Activated naive CD4-positive, alpha-beta T cell treated with anti-CD3 and anti-CD28 coated beads, Interleukin-2, amount 50 U/mL, for 24 hours (primary cell): ENCODE measurements around the gene CTXND1.

ENCODE experiments used
- H3K27ac Mint-ChIP-seq: one replicate; pipeline ENCODE4 v1.8.0; 2021; ENCODE audit warnings: mild to moderate bottlenecking, mixed read lengths
- H3K27me3 Mint-ChIP-seq: one replicate; pipeline ENCODE4 v1.8.0; 2021; ENCODE audit warnings: mixed read lengths
- H3K36me3 Mint-ChIP-seq: one replicate; pipeline ENCODE4 v1.8.0; 2021; ENCODE audit warnings: mixed read lengths
- H3K4me1 Mint-ChIP-seq: one replicate; pipeline ENCODE4 v1.8.0; 2021; ENCODE audit warnings: mixed read lengths
- H3K4me3 Mint-ChIP-seq: one replicate; pipeline ENCODE4 v1.8.0; 2021; ENCODE audit warnings: mild to moderate bottlenecking, mixed read lengths
- H3K9me3 Mint-ChIP-seq: one replicate; pipeline ENCODE4 v1.8.0; 2021; ENCODE audit warnings: mixed read lengths

Gene CTXND1

GRCh38 chr15:80267658-80268057 lies 15.6 kb upstream of the CTXND1 start:
- H3K27ac Mint-ChIP-seq, result no peak overlapping the region
- H3K36me3 Mint-ChIP-seq, result no peaks in the 10 kb centered on the region
- no peaks in the 10 kb centered on the region for H3K4me1 Mint-ChIP-seq
- no peaks in the 10 kb centered on the region for H3K9me3 Mint-ChIP-seq
- H3K4me3 Mint-ChIP-seq, result no peak overlapping the region
- H3K27me3 Mint-ChIP-seq, result peaks cover 5% of the 10 kb centered on the region

GRCh38 chr15:80266745-80267144 lies 14.7 kb upstream of the CTXND1 start:
- Mint-ChIP-seq H3K36me3 (no peaks in the 10 kb centered on the region), H3K9me3 (no peaks in the 10 kb centered on the region), H3K27me3 (peaks cover 5% of the 10 kb centered on the region), H3K4me3 (no peak overlapping the region), H3K27ac (no peak overlapping the region), H3K4me1 (no peaks in the 10 kb centered on the region)

GRCh38 chr15:80266113-80266512 lies 14.1 kb upstream of the CTXND1 start:
- Mint-ChIP-seq H3K27me3 (peaks cover 7% of the 10 kb centered on the region), H3K27ac (no peak overlapping the region), H3K9me3 (no peaks in the 10 kb centered on the region), H3K36me3 (no peaks in the 10 kb centered on the region), H3K4me3 (no peak overlapping the region), H3K4me1 (no peaks in the 10 kb centered on the region)

- H3K27ac Mint-ChIP-seq, result no peak overlapping the region
- H3K4me1 Mint-ChIP-seq, result no peaks in the 10 kb centered on the region
- peaks cover 7% of the 10 kb centered on the region for H3K27me3 Mint-ChIP-seq
- no peaks in the 10 kb centered on the region for H3K36me3 Mint-ChIP-seq
- H3K4me3 Mint-ChIP-seq, result no peak overlapping the region
- no peaks in the 10 kb centered on the region for H3K9me3 Mint-ChIP-seq
These were observed 13.0 kb upstream of the CTXND1 start for GRCh38 chr15:80265021-80265420.

- H3K27ac Mint-ChIP-seq, result no peak overlapping the region
- H3K27me3 Mint-ChIP-seq, result peaks cover 14% of the 10 kb centered on the region
- H3K9me3 Mint-ChIP-seq, result no peaks in the 10 kb centered on the region
- no peak overlapping the region for H3K4me3 Mint-ChIP-seq
- no peaks in the 10 kb centered on the region for H3K36me3 Mint-ChIP-seq
- H3K4me1 Mint-ChIP-seq, result no peaks in the 10 kb centered on the region
These were observed 12.0 kb upstream of the CTXND1 start for GRCh38 chr15:80264031-80264430.

GRCh38 chr15:80260551-80260950 lies 8.5 kb upstream of the CTXND1 start:
- Mint-ChIP-seq H3K36me3 (no peaks in the 10 kb centered on the region), H3K4me1 (no peaks in the 10 kb centered on the region), H3K9me3 (no peaks in the 10 kb centered on the region), H3K27ac (no peak overlapping the region), H3K4me3 (no peak overlapping the region), H3K27me3 (peaks cover 25% of the 10 kb centered on the region)

- Mint-ChIP-seq H3K27me3 (peaks cover 26% of the 10 kb centered on the region), H3K27ac (no peak overlapping the region), H3K4me1 (no peaks in the 10 kb centered on the region), H3K4me3 (no peak overlapping the region), H3K9me3 (no peaks in the 10 kb centered on the region), H3K36me3 (no peaks in the 10 kb centered on the region)
These were observed 8.0 kb upstream of the CTXND1 start for GRCh38 chr15:80259942-80260510.

- H3K27me3 Mint-ChIP-seq, result peaks cover 47% of the 10 kb centered on the region
- no peaks in the 10 kb centered on the region for H3K36me3 Mint-ChIP-seq
- no peaks in the 10 kb centered on the region for H3K9me3 Mint-ChIP-seq
- peaks cover 9% of the 10 kb centered on the region for H3K4me1 Mint-ChIP-seq
- no peak overlapping the region for H3K27ac Mint-ChIP-seq
- H3K4me3 Mint-ChIP-seq, result peak overlapping the region; percentile 61
These were observed 439 bp downstream of the CTXND1 start for GRCh38 chr15:80251428-80252120.

- no peak overlapping the region for H3K27ac Mint-ChIP-seq
- H3K36me3 Mint-ChIP-seq, result no peaks in the 10 kb centered on the region
- H3K4me1 Mint-ChIP-seq, result peaks cover 9% of the 10 kb centered on the region
- peaks cover 47% of the 10 kb centered on the region for H3K27me3 Mint-ChIP-seq
- H3K4me3 Mint-ChIP-seq, result peak overlapping the region; percentile 61
- no peaks in the 10 kb centered on the region for H3K9me3 Mint-ChIP-seq
These were observed 1.2 kb downstream of the CTXND1 start for GRCh38 chr15:80250614-80251427.

GRCh38 chr15:80249973-80250372 lies 2.0 kb downstream of the CTXND1 start:
- no peaks in the 10 kb centered on the region for H3K36me3 Mint-ChIP-seq
- no peak overlapping the region for H3K27ac Mint-ChIP-seq
- H3K4me3 Mint-ChIP-seq, result no peak overlapping the region
- H3K27me3 Mint-ChIP-seq, result peaks cover 46% of the 10 kb centered on the region
- H3K9me3 Mint-ChIP-seq, result no peaks in the 10 kb centered on the region
- H3K4me1 Mint-ChIP-seq, result peaks cover 9% of the 10 kb centered on the region

GRCh38 chr15:80247320-80247719 lies 4.7 kb downstream of the CTXND1 start:
- no peak overlapping the region for H3K27ac Mint-ChIP-seq
- no peak overlapping the region for H3K4me3 Mint-ChIP-seq
- H3K4me1 Mint-ChIP-seq, result peaks cover 8% of the 10 kb centered on the region
- peaks cover 37% of the 10 kb centered on the region for H3K27me3 Mint-ChIP-seq
- H3K9me3 Mint-ChIP-seq, result no peaks in the 10 kb centered on the region
- no peaks in the 10 kb centered on the region for H3K36me3 Mint-ChIP-seq

- H3K9me3 Mint-ChIP-seq, result no peaks in the 10 kb centered on the region
- peaks cover 5% of the 10 kb centered on the region for H3K4me1 Mint-ChIP-seq
- peaks cover 40% of the 10 kb centered on the region for H3K27me3 Mint-ChIP-seq
- H3K27ac Mint-ChIP-seq, result no peak overlapping the region
- no peak overlapping the region for H3K4me3 Mint-ChIP-seq
- no peaks in the 10 kb centered on the region for H3K36me3 Mint-ChIP-seq
These were observed 5.6 kb downstream of the CTXND1 start for GRCh38 chr15:80246425-80246894.

- Mint-ChIP-seq H3K36me3 (no peaks in the 10 kb centered on the region), H3K27me3 (peaks cover 26% of the 10 kb centered on the region), H3K4me3 (no peak overlapping the region), H3K4me1 (no peaks in the 10 kb centered on the region), H3K27ac (no peak overlapping the region), H3K9me3 (no peaks in the 10 kb centered on the region)
These were observed 9.2 kb downstream of the CTXND1 start for GRCh38 chr15:80242802-80243201.

GRCh38 chr15:80242132-80242769 lies 9.8 kb downstream of the CTXND1 start:
- H3K27me3 Mint-ChIP-seq, result peaks cover 26% of the 10 kb centered on the region
- H3K27ac Mint-ChIP-seq, result no peak overlapping the region
- no peaks in the 10 kb centered on the region for H3K9me3 Mint-ChIP-seq
- H3K4me3 Mint-ChIP-seq, result no peak overlapping the region
- H3K36me3 Mint-ChIP-seq, result no peaks in the 10 kb centered on the region
- no peaks in the 10 kb centered on the region for H3K4me1 Mint-ChIP-seq

GRCh38 chr15:80241508-80241907 lies 10.5 kb downstream of the CTXND1 start:
- H3K27me3 Mint-ChIP-seq, result peaks cover 23% of the 10 kb centered on the region
- no peak overlapping the region for H3K27ac Mint-ChIP-seq
- no peaks in the 10 kb centered on the region for H3K9me3 Mint-ChIP-seq
- H3K4me1 Mint-ChIP-seq, result no peaks in the 10 kb centered on the region
- H3K4me3 Mint-ChIP-seq, result no peak overlapping the region
- no peaks in the 10 kb centered on the region for H3K36me3 Mint-ChIP-seq

GRCh38 chr15:80240276-80240675 lies 11.7 kb downstream of the CTXND1 start:
- no peaks in the 10 kb centered on the region for H3K36me3 Mint-ChIP-seq
- no peaks in the 10 kb centered on the region for H3K9me3 Mint-ChIP-seq
- H3K27me3 Mint-ChIP-seq, result peaks cover 23% of the 10 kb centered on the region
- no peak overlapping the region for H3K4me3 Mint-ChIP-seq
- H3K4me1 Mint-ChIP-seq, result no peaks in the 10 kb centered on the region
- no peak overlapping the region for H3K27ac Mint-ChIP-seq
